OCI-LY1 (cell line): ENCODE results near the gene CPNE1.
A peak's percentile ranks its signal among the peaks of the same experiment; 100 is the strongest.
"Not testable (repeated sequence)": the region's sequence is repeated elsewhere in the genome, so short reads cannot be mapped to it uniquely, and the experiment has no call there.

Source experiments
- CTCF ChIP-seq: fragments of 200-600 bp; sonication (generic), shearing (Covaris generic); IDR thresholded peaks from 2 replicates; pipeline ENCODE4 v1.5.1; 2017; ENCODE audit warnings: mild to moderate bottlenecking, antibody characterized with exemption, low read length, moderate library complexity, mixed read lengths
- EZH2 ChIP-seq: fragments of 200-600 bp; sonication (generic), shearing (Covaris generic); IDR thresholded peaks from 2 replicates; pipeline ENCODE4 v1.8.0; 2017; ENCODE audit warnings: borderline replicate concordance, mixed run types, mild to moderate bottlenecking, antibody characterized with exemption, low read length, moderate library complexity, mixed read lengths

DNA sequence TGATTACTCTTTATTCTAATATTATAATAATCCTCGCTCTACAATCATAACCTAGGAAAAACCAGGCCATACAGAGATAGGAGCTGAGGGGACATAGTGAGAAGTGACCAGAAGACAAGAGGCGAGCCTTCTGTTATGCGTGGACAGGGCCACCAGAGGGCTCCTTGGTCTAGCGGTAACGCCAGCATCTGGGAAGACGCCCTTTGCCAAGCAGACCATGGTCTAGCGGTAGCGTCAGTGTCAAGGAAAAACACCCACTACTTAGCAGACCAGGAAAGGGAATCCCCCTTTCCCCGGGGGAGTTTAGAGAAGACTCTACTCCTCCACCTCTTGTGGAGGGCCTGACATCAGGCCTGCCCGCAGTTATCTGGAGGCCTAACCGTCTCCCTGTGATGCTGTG lies 22.2 kb upstream of the CPNE1 start:
- peak; percentile 11; the same call in 1 of the 2 replicates for TF ChIP-seq CTCF
- not testable (repeated sequence) for TF ChIP-seq EZH2
